Measurements from ENCODE around the gene CADPS2. TPM values are rescaled to one million over a fixed set of nuclear protein-coding genes. Genes with fewer than 3 reads are reported as not detected.

CADPS2 gene
- total and polyA plus RNA-seq, 7 donors = 1.5 to 3.6 (median 2.1) TPM

- no peaks in the 10 kb centered on the region for H3K27me3 ChIP-seq (ENCODE audit: insufficient read depth in 3 of 3, low read length in 2 of 3)
- no peaks in the 10 kb centered on the region for H3K9me3 ChIP-seq
- no peak for ATAC-seq
- intact Hi-C loops (cut with DNase I) = no loop called here
- no peak overlapping the region for H3K27ac ChIP-seq
- DNase-seq = no peak
- 80 to 100% (median 86%) methylated on average over 1 of the region's 1 CpG for WGBS, 3 donors
- no peak for TF ChIP-seq CTCF (IDR thresholded peaks at IDR 0.05)
- no peak overlapping the region for H3K4me3 ChIP-seq
- H3K36me3 ChIP-seq (ENCODE audit: insufficient read depth in 1 of 2, low read depth in 1 of 2) = no peaks in the 10 kb centered on the region
- no peaks in the 10 kb centered on the region for H3K4me1 ChIP-seq
Observed at GRCh38 chr7:122756860-122757259, 129.4 kb downstream of the CADPS2 start.

- Histone ChIP-seq H3K36me3 (ENCODE audit: insufficient read depth in 1 of 2, low read depth in 1 of 2) (no peaks in the 10 kb centered on the region), H3K4me3 (no peak overlapping the region), H3K27ac (no peak overlapping the region), H3K27me3 (ENCODE audit: insufficient read depth in 3 of 3, low read length in 2 of 3) (no peaks in the 10 kb centered on the region), H3K9me3 (no peaks in the 10 kb centered on the region), H3K4me1 (no peaks in the 10 kb centered on the region)
- intact Hi-C loops (cut with DNase I) = no loop called here
- WGBS, 3 donors = 70 to 78% (median 74%) methylated on average over 2 of the region's 2 CpGs
- ATAC-seq (no peak), DNase-seq (no peak)
- no peak for TF ChIP-seq CTCF (IDR thresholded peaks at IDR 0.05)
Observed at GRCh38 chr7:122755696-122756095, 130.6 kb downstream of the CADPS2 start.

GRCh38 chr7:122752583-122752982 is 133.7 kb downstream of the CADPS2 start:
- H3K27me3 ChIP-seq (ENCODE audit: insufficient read depth in 3 of 3, low read length in 2 of 3) = no peaks in the 10 kb centered on the region
- no peaks in the 10 kb centered on the region for H3K36me3 ChIP-seq (ENCODE audit: insufficient read depth in 1 of 2, low read depth in 1 of 2)
- 84% methylated on average over 3 of the region's 3 CpGs for WGBS, 3 donors
- TF ChIP-seq CTCF (IDR thresholded peaks at IDR 0.05) = no peak
- DNase-seq = no peak
- ATAC-seq = no peak
- H3K9me3 ChIP-seq = no peaks in the 10 kb centered on the region
- H3K27ac ChIP-seq = no peak overlapping the region
- H3K4me1 ChIP-seq = no peaks in the 10 kb centered on the region
- intact Hi-C loops (cut with DNase I) = no loop called here
- H3K4me3 ChIP-seq = no peak overlapping the region

GRCh38 chr7:122750389-122750788 is 135.9 kb downstream of the CADPS2 start:
- H3K27ac ChIP-seq = no peak overlapping the region
- no peaks in the 10 kb centered on the region for H3K4me1 ChIP-seq
- no peaks in the 10 kb centered on the region for H3K9me3 ChIP-seq
- DNase-seq (no peak), ATAC-seq (no peak)
- no peak for TF ChIP-seq CTCF (IDR thresholded peaks at IDR 0.05)
- H3K36me3 ChIP-seq (ENCODE audit: insufficient read depth in 1 of 2, low read depth in 1 of 2) = no peaks in the 10 kb centered on the region
- no peaks in the 10 kb centered on the region for H3K27me3 ChIP-seq (ENCODE audit: insufficient read depth in 3 of 3, low read length in 2 of 3)
- 87 to 92% (median 90%) methylated on average over 2 of the region's 2 CpGs for WGBS, 3 donors
- intact Hi-C loops (cut with DNase I) = no loop called here
- no peak overlapping the region for H3K4me3 ChIP-seq

- H3K36me3 ChIP-seq (ENCODE audit: insufficient read depth in 1 of 2, low read depth in 1 of 2) = no peaks in the 10 kb centered on the region
- no peak for DNase-seq
- intact Hi-C loops (cut with DNase I) = no loop called here
- no peak overlapping the region for H3K27ac ChIP-seq
- ATAC-seq = no peak
- H3K27me3 ChIP-seq (ENCODE audit: insufficient read depth in 3 of 3, low read length in 2 of 3) = no peaks in the 10 kb centered on the region
- no peak for TF ChIP-seq CTCF (IDR thresholded peaks at IDR 0.05)
- no peaks in the 10 kb centered on the region for H3K9me3 ChIP-seq
- WGBS, 3 donors = 61 to 76% (median 63%) methylated on average over 2 of the region's 2 CpGs
- no peaks in the 10 kb centered on the region for H3K4me1 ChIP-seq
- no peak overlapping the region for H3K4me3 ChIP-seq
Observed at GRCh38 chr7:122748195-122748594, 138.1 kb downstream of the CADPS2 start.

Data from psoas muscle (tissue), 8 donors.